PC-3 (cell line): ENCODE results near the gene AAMDC.
"Not testable (repeated sequence)": the region's sequence is repeated elsewhere in the genome, so short reads cannot be mapped to it uniquely, and the experiment has no call there.

Source experiments
- CTCF ChIP-seq: fragments of 300-600 bp; sonication (generic); conservative IDR thresholded peaks from 2 replicates; pipeline ENCODE4 v1.5.1; 2017; ENCODE audit warnings: antibody characterized with exemption, low read depth, mild to moderate bottlenecking, low read length
- EZH2 ChIP-seq: fragments of 300-600 bp; sonication (generic); IDR thresholded peaks from one replicate; pipeline ENCODE4 v1.6.1; 2017; ENCODE audit warnings: antibody characterized with exemption, mild to moderate bottlenecking, low read length; ENCODE audit not compliant: unreplicated experiment
- EZH2phosphoT487 ChIP-seq: fragments of 300-600 bp; sonication (generic); IDR thresholded peaks from 2 replicates; pipeline ENCODE4 v1.6.1; 2018; ENCODE audit warnings: mild to moderate bottlenecking, antibody characterized with exemption, low read length, borderline replicate concordance

GRCh38 chr11:77917713-77918112 is 96.8 kb downstream of the AAMDC start:
- not testable (repeated sequence) for TF ChIP-seq CTCF, EZH2phosphoT487, EZH2
